ENCODE measurements around the gene FAM110C.
"Not testable (repeated sequence)": the region's sequence is repeated elsewhere in the genome, so short reads cannot be mapped to it uniquely, and the experiment has no call there.

The FAM110C gene

DNA sequence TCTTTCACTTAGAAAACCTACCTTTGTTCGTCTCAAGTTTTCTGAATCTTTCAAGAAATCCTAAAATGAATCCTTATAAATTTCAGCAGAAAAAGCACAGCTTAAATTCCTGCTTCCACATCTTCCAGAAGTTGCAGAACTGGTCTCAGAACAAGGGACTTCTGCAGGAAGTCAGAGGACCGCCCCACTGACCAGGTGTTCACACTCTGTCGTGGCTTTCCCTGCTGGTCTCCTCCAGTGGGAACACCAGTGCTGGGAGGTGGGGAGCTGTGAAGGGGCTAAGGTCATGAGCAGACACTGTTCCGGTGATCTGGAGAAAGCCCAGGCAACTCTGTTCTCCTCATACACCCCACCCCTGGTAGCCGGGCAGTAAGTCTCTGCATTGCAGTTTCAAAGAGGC is 3.5 kb downstream of the FAM110C start:
- no peak for DNase-seq (ENCODE audit: low read depth)

GRCh38 chr2:40465-40864 is 5.8 kb downstream of the FAM110C start:
- no peak for DNase-seq (ENCODE audit: low read depth)

DNA sequence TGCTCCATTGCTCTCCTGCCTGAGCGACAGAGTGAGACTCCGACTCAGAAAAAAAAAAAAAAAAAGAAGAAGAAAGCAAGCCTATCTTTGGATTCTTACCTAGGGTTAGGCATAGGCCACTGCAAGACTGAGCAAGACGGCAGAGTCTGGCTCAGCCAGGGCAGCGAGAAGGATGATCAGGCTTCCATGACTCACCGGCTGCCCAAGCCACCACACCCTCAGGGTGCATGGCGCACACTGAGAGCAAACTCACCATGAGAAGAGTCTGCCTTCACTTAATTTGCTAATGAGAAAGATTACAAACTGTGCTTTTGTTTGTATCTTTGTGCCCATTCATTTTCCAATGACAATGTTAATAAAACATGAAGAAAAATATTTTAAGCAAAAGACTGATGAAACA is 8.2 kb downstream of the FAM110C start:
- DNase-seq (ENCODE audit: low read depth) = no peak

DNA sequence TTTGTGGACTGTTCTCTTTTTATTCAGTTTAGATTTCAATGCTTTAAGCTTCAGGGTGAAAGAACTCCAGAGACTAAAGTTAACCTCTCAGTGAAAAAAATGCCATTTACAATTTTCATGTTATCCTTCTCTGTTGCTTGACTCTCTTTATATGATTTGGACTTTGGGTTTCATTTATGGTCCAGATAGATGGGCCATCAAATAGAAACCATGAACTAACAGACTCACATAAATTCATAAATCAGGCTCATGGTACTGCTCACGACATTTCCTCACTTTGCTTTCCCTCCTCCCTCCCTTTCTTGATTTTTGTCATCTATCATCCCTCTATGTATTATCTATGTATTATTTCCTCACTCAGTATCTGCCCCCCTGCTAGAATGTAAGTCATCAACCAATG is 10.0 kb downstream of the FAM110C start:
- DNase-seq (ENCODE audit: low read depth) = no peak

- DNase-seq (ENCODE audit: low read depth) = no peak
Observed at GRCh38 chr2:35852-36251, 10.5 kb downstream of the FAM110C start.

GRCh38 chr2:33620-34019 is 12.7 kb downstream of the FAM110C start:
- DNase-seq (ENCODE audit: low read depth) = no peak

DNA sequence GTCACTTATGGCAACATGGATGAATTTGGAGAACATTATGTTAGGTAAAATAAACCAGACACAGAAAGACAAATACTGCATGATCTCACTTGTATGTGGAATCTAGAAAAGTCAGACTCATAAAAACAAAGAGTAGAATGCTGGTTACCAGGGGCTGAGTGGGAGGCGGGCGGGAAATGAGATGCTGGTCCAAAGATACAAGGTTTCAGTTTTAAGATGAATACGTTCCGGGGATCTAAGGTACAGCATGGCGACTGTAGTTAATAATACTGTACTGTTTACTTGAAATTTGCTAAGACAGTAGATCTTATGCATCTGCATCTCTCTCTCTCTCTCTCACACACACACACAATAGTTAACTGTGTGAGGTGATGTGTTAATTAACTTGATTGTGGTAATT is 14.2 kb downstream of the FAM110C start:
- no peak for DNase-seq (ENCODE audit: low read depth)

- DNase-seq (ENCODE audit: low read depth) = no peak
Observed at GRCh38 chr2:29253-29652, 17.1 kb downstream of the FAM110C start.

GRCh38 chr2:28406-28975 is 17.8 kb downstream of the FAM110C start:
- no peak for DNase-seq (ENCODE audit: low read depth)

GRCh38 chr2:26891-27290 is 19.4 kb downstream of the FAM110C start:
- no peak for DNase-seq (ENCODE audit: low read depth)

GRCh38 chr2:25543-25942 is 20.8 kb downstream of the FAM110C start:
- no peak for DNase-seq (ENCODE audit: low read depth)

- DNase-seq (ENCODE audit: low read depth) = not testable (repeated sequence)
Observed at GRCh38 chr2:24591-24990, 21.7 kb downstream of the FAM110C start.

GRCh38 chr2:24107-24506 is 22.2 kb downstream of the FAM110C start:
- DNase-seq (ENCODE audit: low read depth) = no peak

DNA sequence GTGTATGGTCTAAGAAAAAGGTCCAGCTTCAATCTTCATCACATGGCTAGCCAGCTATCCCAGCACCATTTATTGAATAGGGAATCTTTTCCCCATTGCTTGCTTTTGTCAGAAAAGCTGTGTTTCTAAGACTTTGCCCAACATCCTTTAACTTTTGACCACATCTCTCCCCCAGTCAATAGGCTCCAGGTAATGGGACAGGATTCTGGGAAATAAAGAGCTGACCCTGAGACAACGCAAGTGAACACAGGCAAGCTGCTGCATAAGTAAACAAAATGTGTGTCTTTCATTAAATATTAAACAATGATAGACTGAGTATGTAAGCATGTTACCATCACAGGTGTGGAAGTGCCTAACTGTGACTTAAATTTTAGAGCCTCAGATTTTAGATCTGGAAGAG is 23.0 kb downstream of the FAM110C start:
- no peak for DNase-seq (ENCODE audit: low read depth)

DNA sequence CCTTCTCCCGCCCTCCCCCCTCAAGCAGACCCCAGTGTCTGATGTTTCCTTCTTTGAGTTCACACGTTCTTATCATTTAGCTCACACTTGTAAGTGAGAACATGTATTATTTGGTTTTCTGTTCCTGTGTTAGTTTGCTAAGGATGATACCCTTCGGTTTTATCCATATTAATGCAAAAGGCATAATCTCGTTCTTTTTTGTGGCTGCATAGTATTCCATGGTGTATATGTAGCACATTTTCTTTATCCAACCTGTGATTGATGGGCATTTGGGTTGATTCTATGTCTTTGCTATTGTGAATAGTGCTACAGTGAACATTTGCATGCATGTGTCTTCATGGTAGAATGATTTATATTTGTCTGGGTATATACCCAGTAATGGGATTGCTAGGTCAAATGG is 24.1 kb downstream of the FAM110C start:
- not testable (repeated sequence) for DNase-seq (ENCODE audit: low read depth)

DNA sequence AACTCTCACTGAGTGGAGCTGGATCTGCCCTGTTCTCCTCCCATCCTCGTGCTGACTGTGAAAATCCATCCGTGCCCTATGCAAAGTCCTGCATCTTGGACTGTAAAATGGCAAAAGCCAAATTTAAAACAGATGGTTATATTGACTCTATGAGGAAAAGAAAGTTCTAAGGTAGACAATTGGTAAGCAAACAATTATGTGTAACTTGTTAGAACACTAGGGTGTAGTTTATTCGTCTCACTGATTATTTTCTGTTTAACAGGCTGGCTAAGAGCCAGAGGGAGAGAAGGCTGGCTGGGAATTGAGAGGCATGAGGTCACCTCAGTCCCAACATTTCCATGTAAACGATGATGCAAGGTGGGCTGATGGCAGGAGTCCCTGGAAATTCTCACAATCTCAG is 26.0 kb downstream of the FAM110C start:
- not testable (repeated sequence) for DNase-seq (ENCODE audit: low read depth)

- DNase-seq (ENCODE audit: low read depth) = no peak
Observed at GRCh38 chr2:19505-19904, 26.8 kb downstream of the FAM110C start.

GRCh38 chr2:18402-19271 is 27.7 kb downstream of the FAM110C start:
- DNase-seq (ENCODE audit: low read depth) = no peak

GRCh38 chr2:15916-16315 is 30.4 kb downstream of the FAM110C start:
- not testable (repeated sequence) for DNase-seq (ENCODE audit: low read depth)

DNA sequence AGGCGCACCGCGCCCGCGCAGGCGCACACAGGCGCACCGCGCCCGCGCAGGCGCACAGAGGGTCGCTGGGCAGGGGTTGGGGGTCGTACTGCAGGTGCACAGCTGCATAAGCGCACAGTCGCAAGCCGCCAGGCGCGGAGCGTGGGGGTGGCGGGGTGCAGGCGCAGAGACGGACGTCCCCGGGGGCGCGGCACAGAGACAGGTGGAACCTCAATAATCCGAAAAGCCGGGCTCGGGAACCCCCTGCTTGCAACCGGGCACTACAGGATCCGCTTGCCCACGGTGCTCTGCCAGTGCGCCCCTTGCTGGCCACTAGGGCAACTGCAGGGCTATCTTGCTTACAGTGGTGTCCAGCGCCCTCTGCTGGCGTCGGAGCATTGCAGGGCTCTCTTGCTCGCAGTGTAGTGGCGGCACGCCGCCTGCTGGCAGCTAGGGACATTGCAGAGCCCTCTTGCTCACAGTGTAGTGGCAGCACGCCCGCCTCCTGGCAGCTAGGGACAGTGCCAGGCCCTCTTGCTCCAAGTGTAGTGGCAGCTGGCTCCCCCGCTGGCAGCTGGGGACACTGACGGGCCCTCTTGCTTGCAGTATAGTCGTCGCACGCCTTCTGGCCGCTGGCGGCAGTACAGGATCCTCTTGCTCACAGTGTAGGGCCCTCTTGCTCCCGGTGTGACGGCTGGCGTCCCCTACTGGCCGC is 34.9 kb downstream of the FAM110C start:
- peak; percentile 59 for DNase-seq (ENCODE audit: low read depth)

- DNase-seq (ENCODE audit: low read depth) = no peak
Observed at GRCh38 chr2:10222-10875, 36.0 kb downstream of the FAM110C start.

Measured in stimulated activated CD8-positive, alpha-beta memory T cell treated with anti-CD3 and anti-CD28 coated beads, Interleukin-7, amount 100 ng/mL, for 24 hours (primary cell).